CD14-positive monocyte (primary cell): Measurements from ENCODE around the gene TRAF1. TPM values are rescaled to one million over a fixed set of nuclear protein-coding genes. Genes with fewer than 3 reads are reported as not detected.
A peak's percentile ranks its signal among the peaks of the same experiment; 100 is the strongest.

Experiments used
- DNase-seq, 3 donors: peaks; one replicate each; pipeline ENCODE4 v3.0.0-alpha.2; 2011 to 2022
- H2AFZ ChIP-seq: 2 replicates; pipeline ENCODE4 v1.6.0; 2012; ENCODE audit warnings: mild to moderate bottlenecking, low read depth, low read length, inconsistent platforms; ENCODE audit not compliant: insufficient read depth, poor library complexity, severe bottlenecking
- H3K27ac ChIP-seq, 2 donors: 1 replicate in 1 of 2; 2 replicates in 1 of 2; pipeline ENCODE4 v1.5.1; 2012 to 2013; ENCODE audit warnings: low read length in 2 of 2, control low read depth in 1 of 2, inconsistent platforms in 1 of 2, low read depth in 1 of 2, mild to moderate bottlenecking in 1 of 2
- H3K27me3 ChIP-seq, 2 donors: one replicate each; pipeline versions ENCODE4 v1.6.0 to v1.6.1; 2011 to 2013; ENCODE audit warnings: low read length in 2 of 2; ENCODE audit not compliant: control insufficient read depth in 2 of 2, insufficient read depth in 2 of 2
- H3K36me3 ChIP-seq, 2 donors: replicated peaks in 1 of 2; 1 replicate in 1 of 2; 2 replicates in 1 of 2; pipeline versions ENCODE4 v1.5.1 to v1.6.1; 2012 to 2013; ENCODE audit warnings: low read length in 2 of 2, control low read depth in 1 of 2, inconsistent platforms in 1 of 2, mild to moderate bottlenecking in 1 of 2; ENCODE audit not compliant: insufficient read depth in 2 of 2, control insufficient read depth in 1 of 2
- H3K4me1 ChIP-seq, 2 donors: 1 replicate in 1 of 2; 2 replicates in 1 of 2; pipeline versions ENCODE4 v1.5.1 to v1.6.1; 2012 to 2013; ENCODE audit warnings: low read length in 2 of 2, control low read depth in 1 of 2, inconsistent platforms in 1 of 2, mild to moderate bottlenecking in 1 of 2, moderate library complexity in 1 of 2; ENCODE audit not compliant: insufficient read depth in 2 of 2, control insufficient read depth in 1 of 2
- H3K4me2 ChIP-seq: replicated peaks from 2 replicates; pipeline ENCODE3; 2012; ENCODE audit warnings: low read length, moderate library complexity, mild to moderate bottlenecking; ENCODE audit not compliant: poor library complexity, severe bottlenecking; ENCODE audit errors: extremely low read depth
- H3K4me3 ChIP-seq, 3 experiments: fragments of 200-600 bp in 1 of 3; sonication (generic) in 1 of 3; replicated peaks in 1 of 3; 1 replicate in 2 of 3; 2 replicates in 1 of 3; pipeline ENCODE4 v1.5.1; 2011 to 2013; ENCODE audit warnings: low read length in 3 of 3, mild to moderate bottlenecking in 3 of 3, control low read depth in 2 of 3, low read depth in 2 of 3, inconsistent platforms in 1 of 3, moderate library complexity in 1 of 3
- H3K79me2 ChIP-seq: 2 replicates; pipeline ENCODE4 v1.6.0; 2012; ENCODE audit warnings: mild to moderate bottlenecking, control low read depth, inconsistent platforms, low read length, moderate library complexity; ENCODE audit not compliant: insufficient read depth
- H3K9ac ChIP-seq: 2 replicates; pipeline ENCODE4 v1.6.0; 2017; ENCODE audit warnings: low read length, mild to moderate bottlenecking; ENCODE audit not compliant: insufficient read depth, poor library complexity, severe bottlenecking
- H3K9me3 ChIP-seq, 2 donors: replicated peaks in 1 of 2; 1 replicate in 1 of 2; 2 replicates in 1 of 2; pipeline versions ENCODE4 v1.5.1 to v1.6.1; 2012 to 2013; ENCODE audit warnings: low read length in 2 of 2, control low read depth in 1 of 2; ENCODE audit not compliant: control insufficient read depth in 1 of 2, insufficient read depth in 1 of 2
- H4K20me1 ChIP-seq: 2 replicates; pipeline ENCODE4 v1.6.0; 2012; ENCODE audit warnings: mild to moderate bottlenecking, low read length, control low read depth, moderate library complexity; ENCODE audit not compliant: insufficient read depth
- H3K27ac Mint-ChIP-seq, 7 donors: one replicate each; pipeline ENCODE4 v1.8.0; 2020; ENCODE audit warnings: mild to moderate bottlenecking in 7 of 7, mixed read lengths in 7 of 7, moderate library complexity in 6 of 7, inconsistent platforms in 2 of 7
- H3K27me3 Mint-ChIP-seq, 3 donors: one replicate each; pipeline ENCODE4 v1.8.0; 2021 to 2022; ENCODE audit warnings: low read depth in 3 of 3, mild to moderate bottlenecking in 3 of 3, mixed read lengths in 3 of 3, moderate library complexity in 3 of 3, inconsistent platforms in 1 of 3
- H3K36me3 Mint-ChIP-seq, 2 donors: one replicate each; pipeline ENCODE4 v1.8.0; 2020; ENCODE audit warnings: mixed read lengths in 2 of 2, inconsistent platforms in 1 of 2, mild to moderate bottlenecking in 1 of 2
- H3K4me1 Mint-ChIP-seq: one replicate; pipeline ENCODE4 v1.8.0; 2020; ENCODE audit warnings: mild to moderate bottlenecking, mixed read lengths
- H3K4me3 Mint-ChIP-seq, 2 donors: one replicate each; pipeline ENCODE4 v1.8.0; 2020; ENCODE audit warnings: mild to moderate bottlenecking in 2 of 2, mixed read lengths in 2 of 2, moderate library complexity in 1 of 2
- H3K9me3 Mint-ChIP-seq, 7 donors: one replicate each; pipeline ENCODE4 v1.8.0; 2020 to 2022; ENCODE audit warnings: mixed read lengths in 7 of 7, mild to moderate bottlenecking in 6 of 7, moderate library complexity in 6 of 7, inconsistent platforms in 2 of 7
- CTCF ChIP-seq: fragments of 200-600 bp; IDR thresholded peaks from one replicate; pipeline ENCODE4 v1.8.0; 2022; ENCODE audit warnings: antibody characterized with exemption, mild to moderate bottlenecking
- WGBS: methylation state at CpG from one replicate; pipeline ENCODE4 v1.1.5; 2013; ENCODE audit warnings: missing lambda C conversion rate; ENCODE audit not compliant: insufficient coverage; 5-methylcytosine and 5-hydroxymethylcytosine counted together
- intact Hi-C, 2 donors: fragments of 100-400 bp; cut with micrococcal nuclease; formaldehyde crosslinking; loops; one replicate each; pipeline versions ENCODE4 v1.15.0 to v1.15.1; 2023
- polyA plus RNA-seq, 3 donors: library from polyadenylated mRNA; depleted of rRNA in 1 of 3; unstranded in 2 of 3; stranded (reverse) in 1 of 3; fragments of 300-500 nt in 2 of 3; fragments of >200 nt in 1 of 3; fragmentation: Illumina TruSeq in 2 of 3; gene quantifications; 1 replicate in 2 of 3; 2 replicates in 1 of 3; pipeline ENCODE4 v1.2.3, GENCODE V29; 2012 to 2021

TRAF1 gene
- polyA plus RNA-seq, 3 donors = 0.15 to 22.8 (median 0.74) TPM

DNA sequence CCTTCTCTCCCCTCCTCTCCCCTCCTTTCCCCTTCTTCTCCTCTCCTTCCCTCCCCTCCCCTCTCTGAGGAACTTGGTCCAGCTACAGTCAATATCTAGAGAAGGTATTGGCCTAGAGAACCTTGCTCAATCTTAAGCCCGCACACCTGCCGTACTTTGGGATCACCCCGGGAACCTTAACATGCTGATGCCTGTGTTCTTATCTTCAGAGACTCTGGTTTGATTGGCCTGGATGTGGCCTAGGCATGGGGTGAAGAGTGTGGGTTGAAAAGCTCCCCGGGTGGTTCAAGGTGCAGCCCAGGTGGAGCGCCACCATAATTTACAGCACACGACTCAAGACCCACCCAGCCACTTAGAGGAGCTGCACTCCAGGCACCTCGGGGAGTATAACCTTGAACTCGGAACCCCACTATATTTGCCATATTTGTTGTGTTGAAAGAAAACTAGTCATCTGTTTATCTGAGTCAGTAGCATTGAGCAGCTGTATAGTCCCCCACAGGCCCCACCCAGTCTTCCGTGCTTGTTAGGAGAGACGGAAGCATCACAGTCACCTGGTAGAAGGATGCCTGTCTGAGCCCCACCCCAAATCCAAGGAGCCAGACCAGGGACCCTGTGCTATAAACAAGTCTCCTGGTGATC, 35.2 kb downstream of the TRAF1 start:
- Histone ChIP-seq H3K9me3 (no peaks in the 10 kb centered on the region), H3K4me1 (peaks cover 5 to 14% of the 10 kb centered on the region in 2 donors), H4K20me1 (no peaks in the 10 kb centered on the region), H3K4me3 (no peak overlapping the region), H3K9ac (no peak overlapping the region), H3K27ac (no peak overlapping the region), H2AFZ (no peak overlapping the region), H3K79me2 (no peaks in the 10 kb centered on the region), H3K4me2 (no peak overlapping the region), H3K27me3 (no peaks in the 10 kb centered on the region), H3K36me3 (no peaks in the 10 kb centered on the region)
- intact Hi-C loops = no loop called here
- Mint-ChIP-seq H3K4me1 (peaks cover 25% of the 10 kb centered on the region), H3K9me3 (peaks cover 0 to 2% (median 0%) of the 10 kb centered on the region in 7 donors), H3K27me3 (peaks cover 0 to 5% (median 4%) of the 10 kb centered on the region in 3 donors), H3K27ac (peak overlapping the region in 1 of 7 donors; percentile 23), H3K36me3 (no peaks in the 10 kb centered on the region), H3K4me3 (no peak overlapping the region)
- DNase-seq = no peak
- 89% methylated on average over 2 of the region's 10 CpGs for WGBS
- no peak for TF ChIP-seq CTCF

GRCh38 chr9:120890320-120891244, 36.0 kb downstream of the TRAF1 start:
- H3K36me3 ChIP-seq = no peaks in the 10 kb centered on the region
- H3K27ac Mint-ChIP-seq = peak overlapping the region in 1 of 7 donors; percentile 80
- H3K27me3 Mint-ChIP-seq = peaks cover 4 to 5% (median 4%) of the 10 kb centered on the region in 3 donors
- H3K4me2 ChIP-seq = no peak overlapping the region
- WGBS = 50% methylated on average over 5 of the region's 14 CpGs
- no peak overlapping the region for H3K4me3 Mint-ChIP-seq
- H3K27me3 ChIP-seq = no peaks in the 10 kb centered on the region
- peaks cover 30% of the 10 kb centered on the region for H3K4me1 Mint-ChIP-seq
- no peak for DNase-seq
- H3K4me3 ChIP-seq = no peak overlapping the region
- no peak overlapping the region for H3K9ac ChIP-seq
- peaks cover 0 to 2% (median 0%) of the 10 kb centered on the region in 7 donors for H3K9me3 Mint-ChIP-seq
- intact Hi-C loops = no loop called here
- H3K9me3 ChIP-seq = no peaks in the 10 kb centered on the region
- no peaks in the 10 kb centered on the region for H3K36me3 Mint-ChIP-seq
- no peaks in the 10 kb centered on the region for H3K79me2 ChIP-seq
- H2AFZ ChIP-seq = peak overlapping the region; percentile 48
- no peak overlapping the region for H3K27ac ChIP-seq
- no peaks in the 10 kb centered on the region for H4K20me1 ChIP-seq
- no peak for TF ChIP-seq CTCF
- H3K4me1 ChIP-seq = peaks cover 5 to 14% of the 10 kb centered on the region in 2 donors
